NOMO-1 treated with DMSO at 0.1 percent for 48 hours (cell line): ENCODE results near the gene TMEM107.
A peak's percentile ranks its signal among the peaks of the same experiment; 100 is the strongest.
"Not testable (repeated sequence)": the region's sequence is repeated elsewhere in the genome, so short reads cannot be mapped to it uniquely, and the experiment has no call there.

Experiments used
- DNase-seq: peaks from one replicate; lab custom pipeline; 2025; ENCODE audit not compliant: unreplicated experiment; lab: John Stamatoyannopoulos, UW

The TMEM107 gene

GRCh38 chr17:8176197-8176940 is at the start of gene TMEM107:
TMEM107 (minus strand) TSS chr17:8176380; CDS start chr17:8176286, 94 bp downstream.
- peak; percentile 88 for DNase-seq

GRCh38 chr17:8224891-8225812 is 49.0 kb upstream of the TMEM107 start:
- no peak for DNase-seq

GRCh38 chr17:8223356-8224126 is 47.4 kb upstream of the TMEM107 start:
- peak; percentile 62 for DNase-seq

GRCh38 chr17:8222630-8223355 is 46.6 kb upstream of the TMEM107 start:
- DNase-seq, result peak; percentile 84

- no peak for DNase-seq
These were observed 46.1 kb upstream of the TMEM107 start for GRCh38 chr17:8222380-8222629.

- peak; percentile 85 for DNase-seq
These were observed 45.6 kb upstream of the TMEM107 start for GRCh38 chr17:8221663-8222379.

- DNase-seq, result peak; percentile 71
These were observed 44.8 kb upstream of the TMEM107 start for GRCh38 chr17:8220783-8221662.

- DNase-seq, result not testable (repeated sequence)
These were observed 37.8 kb upstream of the TMEM107 start for GRCh38 chr17:8214000-8214399.

GRCh38 chr17:8212312-8213180 is 36.4 kb upstream of the TMEM107 start:
- DNase-seq, result peak; percentile 20

GRCh38 chr17:8210761-8211458 is 34.7 kb upstream of the TMEM107 start:
- no peak for DNase-seq

- peak; percentile 89 for DNase-seq
These were observed 34.0 kb upstream of the TMEM107 start, which contains the start of gene AURKB for GRCh38 chr17:8209907-8210760. AURKB (minus strand) TSS chr17:8210575; CDS start chr17:8210224, 351 bp downstream.

- no peak for DNase-seq
These were observed 30.4 kb upstream of the TMEM107 start for GRCh38 chr17:8206536-8206935.

- no peak for DNase-seq
These were observed 28.8 kb upstream of the TMEM107 start for GRCh38 chr17:8204761-8205555.

- DNase-seq, result peak; percentile 90
These were observed 16.1 kb upstream of the TMEM107 start for GRCh38 chr17:8192070-8192815.

- DNase-seq, result peak; percentile 71
These were observed 14.3 kb upstream of the TMEM107 start for GRCh38 chr17:8190506-8190905.
